Jurkat, Clone E6-1 (cell line): ENCODE data around the gene NUDT17.

ENCODE experiments used
- DNase-seq: peaks from one replicate; pipeline ENCODE4 v3.0.0-alpha.2; 2011; ENCODE audit warnings: low read depth, low spot score
- H3K4me3 ChIP-seq: 2 replicates; pipeline ENCODE4 v1.5.1; 2011; ENCODE audit warnings: mild to moderate bottlenecking, low read length, control low read depth, moderate library complexity

Gene NUDT17

DNA sequence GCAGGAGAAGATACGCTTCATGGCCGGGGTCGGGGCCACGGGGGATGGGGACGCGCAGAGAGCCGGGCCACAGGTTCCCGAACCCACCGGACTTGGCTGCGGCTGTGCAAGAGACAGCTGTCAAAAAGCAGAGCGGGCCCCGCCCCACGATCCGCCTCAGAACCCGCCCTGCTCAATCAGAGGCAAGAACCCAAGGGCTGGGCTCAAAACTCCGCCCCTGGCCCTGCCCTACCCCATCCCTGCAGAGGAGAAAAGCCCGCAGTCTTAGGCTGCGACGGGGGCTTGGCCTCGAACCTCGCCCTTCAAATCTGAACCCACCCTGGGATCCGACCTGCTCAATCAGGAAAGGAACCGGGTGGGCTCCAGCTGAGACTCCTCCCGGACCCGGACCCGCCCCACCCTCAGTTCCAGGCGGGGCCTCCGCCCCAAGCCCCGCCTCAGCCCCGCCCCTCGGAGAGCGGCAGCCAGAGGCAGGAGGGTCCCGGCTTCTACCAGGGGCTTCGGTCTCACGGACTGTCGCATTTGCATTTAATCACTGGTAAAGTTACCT, 40.4 kb downstream of the NUDT17 start, which contains the start of gene ANKRD35:
TSS of gene ANKRD35 (minus strand) at position 129 of the 550 bp plus-strand sequence. CDS start at position 21, 108 bp downstream.
- H3K4me3 ChIP-seq, result peak within 1 kb of the TSS; percentile 53
- DNase-seq, result peak; percentile 34

GRCh38 chr1:145886390-145886789, 41.0 kb downstream of the NUDT17 start:
- DNase-seq, result no peak
- H3K4me3 ChIP-seq, result peak overlapping the region; percentile 53; the same call in 1 of the 2 replicates

DNA sequence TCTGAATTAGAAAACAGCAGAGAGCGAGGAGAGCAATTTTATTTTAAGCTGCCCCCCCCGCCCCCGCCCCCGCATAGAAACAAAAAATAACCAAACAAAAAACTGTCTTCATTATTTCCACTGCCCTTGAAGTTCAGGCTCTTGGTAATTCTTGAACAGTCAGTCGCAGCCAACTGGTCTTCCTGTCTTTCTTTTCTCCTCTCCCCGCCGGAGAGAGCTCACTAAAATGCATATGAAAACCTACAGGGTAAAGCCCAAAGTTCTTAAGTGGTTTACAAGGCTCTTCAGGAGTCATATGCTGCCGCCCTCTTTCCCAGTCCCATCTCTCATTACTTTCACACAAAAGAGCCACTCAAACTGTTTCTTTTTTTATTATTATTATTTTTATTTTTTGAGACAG, 41.4 kb downstream of the NUDT17 start:
- H3K4me3 ChIP-seq, result no peak overlapping the region
- DNase-seq, result no peak

DNA sequence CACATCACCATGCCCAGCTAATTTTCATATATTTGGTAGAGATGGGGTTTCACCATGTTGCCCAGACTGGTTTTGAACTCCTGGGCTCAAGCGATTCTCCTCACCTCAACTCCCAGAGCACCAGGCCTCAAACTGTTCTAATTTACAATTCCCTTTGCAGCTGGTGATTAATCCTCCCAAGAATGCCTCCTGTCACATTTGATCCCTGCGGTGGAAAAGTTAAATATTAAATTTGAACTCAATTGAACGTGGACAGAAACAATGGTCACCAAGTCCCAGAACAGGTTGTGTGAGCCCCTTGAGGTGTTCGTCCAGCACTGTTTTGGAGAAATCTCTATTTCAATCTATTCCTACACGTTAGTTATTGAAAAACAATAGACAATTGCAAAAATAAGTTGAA, 42.2 kb downstream of the NUDT17 start:
- no peak overlapping the region for H3K4me3 ChIP-seq
- DNase-seq, result no peak

DNA sequence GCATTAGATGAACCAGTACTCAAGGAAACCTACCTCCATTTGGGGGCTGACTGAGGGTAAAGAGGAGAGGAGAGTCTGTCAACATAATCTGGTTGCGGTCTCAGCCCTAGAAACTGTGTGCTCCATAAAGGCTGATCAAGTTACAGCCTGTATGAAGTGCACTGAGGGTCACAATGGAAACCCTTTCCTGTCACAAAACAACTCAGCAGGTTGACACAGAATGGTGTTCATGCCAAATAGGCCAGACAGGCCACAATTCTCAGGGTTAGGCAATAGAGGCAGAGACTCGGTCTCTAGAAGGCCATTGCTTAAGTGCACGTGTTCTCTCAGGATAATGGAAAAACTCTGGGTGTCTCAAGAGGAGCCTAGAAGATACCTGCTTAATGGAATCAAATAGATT, 44.3 kb downstream of the NUDT17 start:
- DNase-seq, result no peak
- no peak overlapping the region for H3K4me3 ChIP-seq

DNA sequence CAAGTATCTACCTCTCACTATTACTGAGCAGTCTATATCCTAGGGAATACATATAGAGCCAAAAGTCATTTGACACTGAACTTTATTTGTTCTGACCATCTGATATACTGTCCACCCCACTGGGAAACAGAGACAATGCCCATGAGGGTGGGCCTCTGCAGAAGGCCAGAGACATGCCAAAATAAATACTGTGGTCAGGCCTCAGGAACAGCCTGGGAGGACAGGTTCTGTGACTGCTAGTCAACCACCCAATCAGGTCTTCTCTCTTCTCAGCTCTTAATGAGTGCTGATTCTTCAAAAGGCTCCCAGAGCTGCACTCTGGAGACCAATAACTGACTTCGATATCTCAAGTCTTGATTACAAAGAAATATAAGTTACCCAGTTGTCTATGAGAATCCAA, 45.7 kb downstream of the NUDT17 start:
- H3K4me3 ChIP-seq, result no peak overlapping the region
- no peak for DNase-seq

DNA sequence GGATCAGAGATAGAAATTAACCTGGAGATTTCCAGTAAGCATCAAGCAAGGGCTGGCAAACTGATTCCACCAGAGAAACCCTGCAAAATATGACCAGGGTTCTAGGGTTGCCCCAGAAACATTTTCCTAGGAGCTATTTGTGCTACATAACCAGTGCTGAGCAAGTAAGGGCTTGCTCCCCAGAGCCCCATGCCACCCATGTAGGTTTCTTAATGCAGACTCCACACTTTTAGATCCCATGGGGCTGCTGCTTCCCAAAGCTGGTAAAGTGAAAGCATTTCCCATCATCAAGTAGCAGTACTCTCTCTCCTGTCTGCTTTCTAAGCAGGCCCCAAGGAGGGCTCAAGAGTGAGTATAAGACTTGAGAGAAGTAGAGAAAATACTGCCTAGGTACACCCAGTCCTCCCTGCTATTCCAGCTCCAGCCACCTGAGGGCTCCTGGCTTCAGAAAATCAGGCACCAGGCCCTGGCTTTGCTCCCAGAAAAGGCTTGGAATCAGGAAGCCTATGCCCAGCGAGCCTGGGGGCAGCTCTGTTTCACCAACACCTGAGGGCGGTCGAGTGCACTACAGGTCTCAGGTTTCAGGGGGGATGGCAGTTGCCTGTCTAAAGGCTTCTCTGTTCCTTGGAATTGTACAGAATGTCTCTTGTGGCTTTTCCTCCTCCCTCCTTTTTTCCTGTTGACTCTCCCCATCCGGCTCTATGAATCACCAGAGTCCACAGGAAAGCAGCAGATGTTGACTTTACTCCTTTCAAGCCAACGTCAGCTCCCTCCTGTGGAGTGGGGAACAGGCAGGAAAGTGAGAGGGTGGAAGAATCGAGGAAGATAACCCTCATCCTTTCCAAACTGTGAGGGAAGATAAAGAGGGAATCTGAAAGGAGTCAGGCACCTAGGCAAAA, 46.4 kb downstream of the NUDT17 start:
- H3K4me3 ChIP-seq, result no peak overlapping the region
- DNase-seq, result peak; percentile 34

DNA sequence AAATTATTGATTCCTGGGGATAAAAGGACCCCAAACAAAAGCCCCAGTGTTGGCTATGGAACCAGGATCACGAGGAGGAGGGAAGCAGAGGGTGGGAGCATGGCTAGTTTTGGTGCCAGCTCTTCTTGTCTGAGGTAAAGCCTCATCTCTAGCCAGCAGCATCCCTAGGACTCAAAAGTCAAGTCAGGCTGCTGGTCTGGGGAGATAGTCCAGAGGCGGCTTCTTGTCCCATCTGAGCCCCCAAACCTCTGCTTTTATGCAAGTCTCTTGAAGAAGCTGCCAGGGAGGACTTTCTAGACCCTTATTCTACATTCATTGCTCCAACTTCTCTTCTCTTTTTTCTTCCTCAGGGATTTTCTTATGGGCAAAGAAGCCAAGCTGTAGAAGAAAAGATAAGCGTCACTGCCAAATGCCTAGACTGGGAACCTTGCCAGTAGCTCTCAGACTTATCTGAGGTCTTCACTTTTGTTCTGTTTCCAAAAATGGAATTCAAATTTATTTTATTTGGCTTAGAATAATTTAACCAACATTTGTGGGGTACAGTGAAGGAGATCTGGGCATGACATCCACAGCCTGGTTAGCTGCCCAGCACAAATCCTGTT, 47.2 kb downstream of the NUDT17 start:
- DNase-seq, result no peak
- no peak overlapping the region for H3K4me3 ChIP-seq

DNA sequence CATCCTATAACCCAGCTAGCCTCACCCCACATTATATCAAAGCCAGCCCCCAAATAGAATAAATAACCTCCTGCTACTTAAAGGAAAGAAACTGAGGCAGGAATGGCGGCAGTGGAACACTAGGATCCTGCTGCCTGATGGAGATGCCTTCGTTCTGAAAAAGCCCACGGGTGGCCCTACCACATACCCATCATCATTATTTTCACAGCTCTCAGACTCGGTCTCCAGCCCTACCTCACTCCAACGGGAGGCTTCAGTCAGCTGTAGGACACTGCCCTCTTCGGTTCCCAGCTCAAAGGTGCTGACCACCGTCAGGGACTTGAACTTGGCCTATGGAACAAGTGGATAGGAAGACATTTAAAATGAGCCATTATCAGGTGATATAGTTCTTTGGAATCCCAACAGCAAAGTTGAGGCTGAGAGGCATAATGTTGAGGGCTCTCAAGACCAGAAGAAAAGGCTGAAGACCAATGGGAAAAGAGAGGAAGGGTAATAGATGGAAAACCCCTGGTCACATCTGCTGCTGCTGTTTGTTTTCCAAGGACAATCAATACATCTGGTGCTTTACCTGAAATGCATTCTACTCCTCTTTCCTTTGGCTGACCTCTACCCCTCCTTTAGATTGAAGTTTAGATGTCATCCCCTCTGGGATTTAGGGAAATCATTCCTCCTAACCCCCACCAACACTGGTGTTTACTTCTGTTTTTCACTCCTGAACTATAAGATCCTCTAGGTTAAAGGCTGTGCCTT, 48.1 kb downstream of the NUDT17 start:
- H3K4me3 ChIP-seq, result no peak overlapping the region
- DNase-seq, result no peak

DNA sequence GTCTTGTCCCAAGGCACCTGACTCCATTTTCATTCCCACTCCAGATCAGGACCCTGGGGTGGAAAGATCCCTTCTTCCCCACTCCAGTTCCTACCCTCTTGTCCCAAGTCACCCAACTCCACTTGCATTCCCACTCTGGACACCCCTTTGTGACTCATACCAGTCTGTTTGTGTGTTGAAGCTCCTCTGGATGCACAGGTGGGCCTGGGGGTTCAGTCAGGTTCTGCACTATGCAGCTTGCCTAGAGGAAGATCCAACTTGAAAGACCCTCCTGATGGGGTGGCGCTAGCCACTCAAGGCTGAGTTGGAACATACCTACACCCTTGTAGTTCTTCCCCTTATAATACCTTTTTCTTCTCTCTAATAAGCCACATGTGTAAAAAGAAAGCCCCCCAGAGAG, 50.0 kb downstream of the NUDT17 start:
- DNase-seq, result no peak
- H3K4me3 ChIP-seq, result no peak overlapping the region

GRCh38 chr1:145897969-145898368, 52.5 kb downstream of the NUDT17 start:
- H3K4me3 ChIP-seq, result no peak overlapping the region
- DNase-seq, result no peak
